T-helper 9 cell (primary cell): ENCODE data around the gene YARS1.
"Not testable (repeated sequence)": the region's sequence is repeated elsewhere in the genome, so short reads cannot be mapped to it uniquely, and the experiment has no call there.

Source experiments
- DNase-seq: peaks from one replicate; pipeline ENCODE4 v3.0.0-alpha.2; 2020

Gene YARS1

DNA sequence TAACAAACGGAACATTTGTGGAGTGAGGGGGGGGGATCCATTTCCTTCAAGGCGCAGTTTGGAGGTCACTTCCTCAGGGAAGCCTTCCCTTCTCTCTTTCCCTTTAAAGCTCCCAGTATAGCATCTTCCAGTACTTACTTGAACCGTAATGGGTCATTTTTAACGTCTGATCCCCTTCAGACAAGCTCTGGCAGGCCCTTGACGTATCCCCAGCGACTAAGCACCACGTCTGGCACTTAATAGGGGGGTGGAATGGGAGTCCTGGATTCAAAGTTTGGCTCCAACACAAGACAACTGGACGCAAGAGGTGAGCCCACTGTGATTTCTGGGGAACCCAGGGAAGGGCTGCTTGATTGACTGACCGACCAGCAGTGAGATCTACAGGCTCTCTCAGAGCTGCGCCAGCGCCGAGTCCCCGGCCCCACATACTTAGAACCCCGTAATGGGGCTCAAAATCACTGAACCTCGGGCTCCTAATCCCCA, 441 bp downstream of the YARS1 start:
- DNase-seq = no peak

DNA sequence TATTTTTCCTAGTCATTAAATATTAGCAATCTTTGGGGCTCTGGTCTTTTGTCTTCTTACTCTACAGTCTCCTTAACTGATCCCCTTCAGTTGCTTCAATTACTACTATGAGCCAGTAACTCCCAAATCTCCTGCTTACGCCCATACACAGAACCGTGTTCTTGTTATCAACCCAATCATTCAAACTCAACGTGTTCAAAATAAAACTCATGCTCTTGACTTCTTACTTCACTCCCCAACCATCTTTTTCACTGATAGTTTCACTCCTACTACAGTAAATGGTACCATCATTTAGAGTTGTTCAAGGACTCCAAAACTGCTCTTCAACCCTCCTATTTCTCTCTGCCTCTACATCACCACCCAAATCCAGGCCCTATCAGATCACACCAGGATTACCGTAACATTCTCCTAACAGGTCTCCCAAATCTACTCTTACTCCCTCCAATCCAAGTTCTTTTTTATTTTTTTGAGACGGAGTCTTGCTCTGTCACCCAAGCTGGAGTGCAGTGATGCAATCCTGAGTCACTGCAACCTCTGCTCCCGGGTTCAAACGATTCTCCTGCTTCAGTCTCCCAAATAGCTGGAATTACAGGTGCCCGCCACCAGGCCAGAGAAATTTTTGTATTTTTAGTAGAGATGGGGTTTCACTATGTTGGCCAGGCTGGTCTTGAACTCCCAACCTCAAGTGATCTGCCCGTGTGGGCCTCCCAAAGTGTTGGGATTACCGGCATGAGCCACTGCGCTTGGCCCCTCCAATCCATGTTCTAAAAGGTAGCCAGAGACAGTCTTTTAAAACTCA, 3.0 kb downstream of the YARS1 start:
- no peak for DNase-seq

DNA sequence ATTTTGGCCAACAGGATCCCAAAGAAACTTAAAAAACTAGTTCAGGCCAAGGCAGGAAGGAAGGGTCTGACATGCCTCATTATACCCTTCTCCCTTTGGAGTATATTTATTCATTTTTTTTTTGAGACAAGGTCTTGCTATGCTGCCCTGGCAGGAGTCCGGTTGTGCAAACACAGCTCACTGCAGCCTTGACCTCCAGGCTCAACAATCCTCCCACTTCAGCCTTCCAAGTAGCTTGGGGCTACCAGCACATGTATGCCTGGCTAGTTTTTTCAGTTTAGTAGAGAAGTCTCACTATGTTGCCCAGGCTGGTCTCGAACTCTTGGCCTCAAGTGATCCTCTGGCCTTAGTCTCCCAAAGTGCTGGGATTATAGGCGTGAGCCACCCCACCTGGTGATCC, 5.2 kb downstream of the YARS1 start:
- no peak for DNase-seq

DNA sequence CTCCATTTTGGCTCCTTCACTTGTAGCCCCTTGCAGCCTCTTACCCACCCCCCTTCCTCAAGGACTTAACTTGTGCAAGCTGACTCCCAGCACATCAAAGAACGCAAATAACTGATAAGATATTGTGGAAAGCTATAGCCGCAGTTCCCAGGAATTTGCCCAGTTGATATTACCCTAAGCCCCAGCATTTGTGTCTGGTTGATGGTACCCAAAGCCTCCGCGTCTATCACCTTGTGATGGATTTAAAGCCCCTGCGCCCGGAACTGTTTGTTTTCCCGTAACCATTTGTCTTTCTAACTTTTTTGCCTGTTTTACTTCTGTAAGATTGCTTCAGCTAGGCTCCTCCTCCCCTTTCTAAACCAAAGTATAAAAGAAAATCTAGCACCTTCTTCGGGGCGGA, 5.9 kb downstream of the YARS1 start:
- no peak for DNase-seq

DNA sequence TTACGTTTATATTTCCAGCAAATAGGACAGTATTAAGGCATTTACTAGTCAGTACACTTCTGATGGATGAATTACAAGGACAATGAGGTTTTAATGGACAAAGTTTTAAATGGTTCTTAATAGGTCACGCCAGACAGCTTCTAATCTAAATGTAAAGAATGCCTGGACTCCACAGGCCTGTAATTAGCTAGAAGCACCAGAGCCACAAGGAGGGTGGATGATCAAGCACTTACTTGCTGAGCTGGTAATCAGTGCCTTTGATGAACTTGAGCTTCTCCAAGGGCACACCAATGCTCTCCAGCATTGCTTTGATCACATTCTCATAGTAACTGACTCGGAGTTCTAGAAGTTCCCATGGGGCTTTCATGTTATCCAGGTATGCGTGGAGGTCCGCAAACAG, 6.8 kb downstream of the YARS1 start:
- DNase-seq = no peak

DNA sequence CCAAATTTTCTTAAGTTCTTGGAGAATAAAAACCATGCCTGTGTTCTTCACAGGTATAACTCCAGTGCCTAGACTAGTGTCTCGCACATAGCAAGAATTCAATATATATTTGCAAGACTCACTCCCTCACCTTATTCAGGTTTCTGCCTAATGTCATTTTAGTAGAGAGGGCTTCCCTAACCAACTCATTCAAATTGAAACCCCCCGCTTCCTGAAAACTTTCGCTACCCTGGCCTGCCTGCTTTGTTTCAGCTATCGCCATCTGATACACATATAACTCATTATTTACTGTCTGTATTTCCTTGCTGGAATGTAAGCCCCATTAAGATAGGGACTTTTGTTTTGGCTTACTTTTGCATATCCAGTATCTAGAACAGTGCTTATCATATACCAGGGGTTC, 8.6 kb downstream of the YARS1 start:
- DNase-seq = no peak

DNA sequence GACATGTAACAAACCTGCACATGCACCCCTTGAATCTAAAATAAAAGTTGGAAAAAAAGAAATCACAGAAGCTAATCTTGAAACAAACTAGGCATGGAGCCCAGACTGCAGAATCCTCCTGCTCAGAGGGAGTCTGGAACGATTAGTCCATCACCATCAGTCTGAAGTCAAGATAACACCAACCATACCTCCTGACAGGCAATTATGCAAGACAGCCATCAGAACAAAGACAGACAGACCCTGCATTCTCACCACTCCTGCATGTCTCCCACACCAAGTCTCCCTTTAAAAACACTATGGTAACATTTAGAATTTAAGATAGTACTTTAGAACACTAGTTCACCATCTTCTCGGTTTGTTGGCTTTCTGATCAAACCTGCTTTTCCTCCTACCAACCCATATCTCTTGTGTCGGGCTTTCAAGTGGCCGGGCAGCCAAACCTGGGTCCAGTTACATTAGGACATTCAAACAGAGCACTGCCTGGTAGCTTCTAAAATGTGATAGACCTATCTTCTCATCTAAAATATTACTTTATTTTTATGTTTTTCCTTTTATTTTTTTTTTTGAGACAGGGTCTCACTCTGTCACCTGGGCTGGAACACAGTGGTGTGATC, 10.1 kb downstream of the YARS1 start:
- DNase-seq = no peak

DNA sequence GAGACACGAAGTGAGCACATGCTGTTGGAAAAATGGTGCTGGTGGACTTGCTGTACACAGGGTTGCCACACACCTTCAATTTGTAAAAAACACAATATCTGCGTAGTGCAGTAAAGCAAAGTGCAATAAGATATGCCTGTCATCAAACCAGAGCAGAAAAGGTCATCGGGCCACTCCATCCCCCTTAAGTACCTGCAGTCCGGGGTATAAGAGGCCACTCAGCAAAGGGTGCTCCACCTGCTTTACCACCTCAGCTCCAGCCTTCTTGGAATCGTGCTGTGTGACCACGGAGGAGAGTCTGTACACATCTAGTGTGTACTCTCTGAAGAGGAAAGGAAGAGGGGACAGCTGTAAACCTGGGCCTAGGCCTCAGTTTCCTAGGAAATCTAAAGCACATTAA, 10.9 kb downstream of the YARS1 start:
- no peak for DNase-seq

DNA sequence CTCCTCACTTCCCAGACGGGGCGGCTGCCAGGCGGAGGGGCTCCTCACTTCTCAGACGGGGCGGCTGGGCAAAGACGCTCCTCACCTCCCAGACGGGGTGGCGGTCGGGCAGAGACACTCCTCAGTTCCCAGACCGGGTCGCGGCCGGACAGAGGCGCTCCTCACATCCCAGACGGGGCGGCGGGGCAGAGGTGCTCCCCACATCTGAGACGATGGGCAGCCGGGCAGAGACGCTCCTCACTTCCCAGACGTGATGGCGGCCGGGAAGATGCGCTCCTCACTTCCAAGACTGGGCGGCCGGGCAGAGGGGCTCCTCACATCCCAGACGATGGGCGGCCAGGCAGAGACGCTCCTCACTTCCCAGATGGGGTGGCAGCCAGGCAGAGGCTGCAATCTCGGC, 12.7 kb downstream of the YARS1 start:
- DNase-seq = not testable (repeated sequence)

DNA sequence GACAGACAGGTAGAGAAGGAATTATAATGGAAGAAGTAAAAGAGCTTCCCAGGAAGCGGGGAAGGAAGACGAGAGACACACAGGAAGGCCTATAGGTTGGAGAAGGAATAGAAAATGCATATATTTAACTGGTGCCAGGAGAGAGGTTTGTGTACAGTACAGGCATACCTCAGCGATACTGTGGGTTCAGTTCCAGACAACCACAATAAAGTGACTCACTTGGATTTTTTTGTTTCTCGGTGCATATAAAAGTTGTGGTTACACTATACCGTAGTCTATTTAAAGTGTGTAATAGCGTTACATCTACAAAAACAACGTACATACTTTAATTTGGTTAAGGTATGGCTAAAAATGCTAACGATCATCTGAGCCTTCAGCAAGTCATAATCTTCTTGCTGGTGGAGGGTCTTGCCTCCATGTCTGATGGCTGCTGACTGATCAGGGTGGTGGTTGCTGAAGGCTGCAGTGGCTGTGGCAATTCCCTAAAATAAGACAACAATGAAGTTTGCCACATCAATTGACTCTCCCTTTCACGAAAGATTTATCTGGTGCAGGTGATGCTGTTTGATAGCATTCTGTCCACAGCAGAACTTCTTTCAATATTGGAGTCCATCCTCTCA, 16.0 kb downstream of the YARS1 start:
- peak; percentile 14 for DNase-seq

DNA sequence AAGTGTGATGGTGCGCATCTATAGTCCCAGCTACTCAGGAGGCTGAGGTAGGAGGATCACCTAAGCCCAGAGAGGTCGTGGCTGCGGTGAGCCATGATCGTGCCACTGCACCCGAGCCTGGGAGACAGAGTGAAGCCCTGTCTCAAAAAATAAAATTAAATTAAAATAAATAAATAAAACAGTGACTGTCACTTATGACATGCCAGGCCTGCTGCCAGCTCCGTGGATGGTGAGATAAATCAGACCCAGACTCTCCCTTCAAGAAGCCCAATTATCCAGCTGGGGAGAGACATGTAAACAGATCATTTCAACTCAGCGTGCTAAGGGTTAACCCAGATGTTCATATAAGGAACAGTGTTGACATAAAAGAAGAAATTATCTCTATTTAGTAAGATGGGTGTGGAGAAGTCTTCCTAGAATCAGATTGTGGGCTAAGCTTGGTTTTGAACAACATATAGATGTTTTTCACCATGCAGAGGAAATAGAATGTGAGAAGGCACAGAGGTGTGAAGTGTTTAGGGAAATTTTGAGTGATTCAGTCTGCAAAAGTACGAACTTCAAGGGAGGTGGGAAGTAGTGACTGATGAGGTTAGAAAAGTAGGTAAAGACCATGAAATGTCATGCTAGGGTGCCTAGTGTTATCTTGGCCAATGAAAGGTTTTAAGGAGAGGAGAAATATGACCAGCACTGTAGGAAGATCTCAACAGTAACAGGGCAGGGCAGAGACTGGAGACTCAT, 18.3 kb downstream of the YARS1 start:
- no peak for DNase-seq

DNA sequence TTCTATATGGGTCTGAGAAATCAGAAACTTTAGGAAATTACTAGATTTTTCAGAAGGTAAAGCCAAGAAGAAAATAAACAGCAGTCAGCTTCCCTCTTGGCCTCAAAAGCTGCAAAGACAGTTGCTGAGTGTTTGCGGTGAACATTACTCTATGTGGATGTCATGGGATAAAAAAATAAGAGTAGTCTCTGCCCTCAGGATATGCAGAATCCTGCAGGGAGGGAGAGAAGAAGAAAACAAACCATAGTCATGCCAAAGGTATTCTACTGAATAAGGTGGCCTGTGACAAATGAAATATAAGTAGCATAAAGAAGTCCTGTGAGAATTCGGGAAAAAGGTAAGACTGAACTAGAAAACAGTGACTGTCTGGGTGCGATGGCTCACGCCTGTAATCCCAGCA, 19.0 kb downstream of the YARS1 start:
- no peak for DNase-seq

DNA sequence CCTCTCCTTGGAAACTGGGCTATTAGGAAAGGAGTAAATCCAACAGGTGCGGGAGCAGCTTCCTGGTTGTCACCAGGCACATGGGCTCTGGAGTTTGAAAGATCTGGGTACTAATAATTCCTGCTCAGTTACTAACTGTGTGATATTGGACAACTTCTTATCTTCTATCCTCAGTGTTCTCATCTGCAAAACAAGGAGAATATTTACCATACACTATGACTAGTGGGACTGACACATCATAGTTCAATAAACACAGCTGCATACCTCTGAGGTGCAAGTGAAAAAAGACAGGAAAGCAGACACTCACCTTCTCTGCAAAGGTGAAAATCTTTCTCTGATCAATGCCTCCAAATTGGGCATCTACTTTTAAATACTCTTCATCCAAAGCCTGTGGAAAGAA, 19.7 kb downstream of the YARS1 start:
- no peak for DNase-seq

DNA sequence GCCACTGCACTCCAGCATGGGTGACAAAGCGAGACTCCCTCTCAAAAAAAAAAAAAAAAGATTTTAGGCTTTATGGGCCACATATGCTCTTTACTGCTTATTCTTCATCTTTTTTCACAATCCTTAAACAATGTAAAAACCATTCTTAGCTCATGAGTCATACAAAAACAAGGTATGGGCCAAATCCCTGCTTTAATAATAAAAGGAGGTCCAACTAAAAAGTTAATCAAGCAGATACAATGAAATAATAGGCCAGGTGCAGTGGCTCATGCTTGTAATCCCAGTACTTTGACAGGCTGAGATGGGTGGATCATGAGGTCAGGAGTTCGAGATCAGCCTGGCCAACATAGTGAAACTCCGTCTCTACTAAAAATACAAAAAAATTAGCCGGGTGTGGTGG, 21.4 kb downstream of the YARS1 start:
- DNase-seq = not testable (repeated sequence)

DNA sequence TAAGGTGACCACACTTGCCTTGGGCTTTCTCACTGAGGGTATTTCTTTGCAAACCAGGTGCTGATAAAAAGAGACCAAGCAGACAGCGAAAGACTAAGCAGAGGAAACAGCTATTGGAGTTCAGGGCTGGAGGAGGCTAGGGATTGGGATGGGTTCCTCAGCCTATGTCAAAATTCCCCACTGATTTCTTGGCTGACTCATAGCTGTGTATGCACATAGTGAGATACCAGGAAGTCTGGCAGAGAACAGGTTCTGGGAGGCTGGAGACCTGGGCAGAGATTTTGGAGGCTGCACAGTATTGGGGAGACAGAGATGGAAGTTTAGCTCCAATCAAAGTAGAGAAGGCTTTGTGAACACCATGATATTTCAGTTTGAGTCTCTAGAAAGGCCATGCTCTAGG, 25.3 kb downstream of the YARS1 start:
- no peak for DNase-seq

DNA sequence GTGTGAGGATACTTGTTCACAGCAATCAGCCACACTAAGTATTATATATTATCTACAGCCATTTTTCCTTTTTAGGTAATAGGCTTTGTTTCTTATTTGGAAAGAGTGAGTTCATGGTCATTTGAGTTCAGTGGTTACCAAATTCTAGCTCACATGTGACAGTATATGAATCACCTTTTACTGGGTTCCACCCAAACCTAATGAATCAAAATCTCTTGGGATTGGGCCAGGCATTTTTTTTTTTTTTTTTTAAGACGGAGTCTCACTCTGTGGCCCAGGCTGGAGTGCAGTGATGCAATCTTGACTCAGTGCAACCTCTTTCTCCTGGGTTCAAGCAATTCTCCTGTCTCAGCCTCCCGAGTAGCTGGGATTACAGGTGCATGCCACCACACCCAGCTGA, 27.8 kb downstream of the YARS1 start:
- not testable (repeated sequence) for DNase-seq

DNA sequence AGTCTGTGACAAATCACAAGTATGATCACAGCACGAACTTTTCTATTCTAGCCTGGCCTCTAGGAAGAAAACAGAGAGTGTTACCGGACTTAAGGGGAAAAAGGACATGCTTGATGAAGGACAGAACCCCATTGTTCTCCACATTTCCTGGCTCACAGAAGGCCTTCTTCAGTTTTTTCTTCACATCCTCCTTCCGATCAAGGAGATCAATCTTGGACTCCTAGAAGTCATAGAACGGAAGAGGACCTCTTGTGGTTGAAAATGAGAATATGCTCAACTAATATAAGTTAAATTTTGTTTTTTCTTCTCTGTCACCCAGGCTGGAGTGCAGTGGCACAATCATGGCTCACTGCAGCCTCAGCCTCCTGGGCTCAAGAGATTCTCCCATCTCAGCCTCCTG, 30.3 kb downstream of the YARS1 start:
- DNase-seq = no peak

DNA sequence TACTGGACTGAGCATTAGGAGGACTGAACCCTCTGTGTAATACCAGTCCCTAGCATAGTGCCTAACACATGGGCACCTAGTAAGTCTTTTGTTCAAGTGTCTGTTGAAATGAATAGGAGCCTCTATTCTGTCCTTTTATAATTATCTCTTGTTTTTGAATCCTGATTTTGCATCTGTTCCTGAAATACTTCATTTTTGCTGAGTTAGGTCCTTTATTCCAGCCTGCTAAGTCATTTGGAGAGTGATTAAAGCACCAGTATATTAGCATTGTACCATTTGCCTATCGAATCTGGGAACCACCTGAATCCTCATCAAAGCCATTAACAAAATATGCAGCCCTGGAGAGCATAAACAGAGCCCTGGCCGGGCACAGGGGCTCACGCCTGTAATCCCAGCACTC, 32.3 kb downstream of the YARS1 start:
- no peak for DNase-seq

DNA sequence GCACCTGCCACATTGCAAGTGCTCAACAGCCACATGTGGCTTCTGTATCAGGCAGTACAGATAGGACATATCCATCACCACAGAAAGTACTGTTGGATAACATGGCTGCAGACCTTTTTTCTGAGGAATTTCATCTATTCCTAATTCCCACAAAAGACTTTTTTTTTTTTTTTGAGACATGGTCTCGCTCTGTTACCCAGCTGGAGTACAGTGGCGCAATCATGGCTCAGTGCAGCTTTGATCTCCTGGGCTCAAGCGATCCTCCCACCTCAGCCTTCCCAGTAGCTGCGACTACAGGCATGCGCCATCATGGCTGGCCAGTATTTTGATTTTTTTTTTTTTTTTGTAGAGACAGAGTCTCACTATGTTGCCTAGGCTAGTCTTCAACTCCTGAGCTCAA, 33.3 kb downstream of the YARS1 start:
- DNase-seq = no peak

DNA sequence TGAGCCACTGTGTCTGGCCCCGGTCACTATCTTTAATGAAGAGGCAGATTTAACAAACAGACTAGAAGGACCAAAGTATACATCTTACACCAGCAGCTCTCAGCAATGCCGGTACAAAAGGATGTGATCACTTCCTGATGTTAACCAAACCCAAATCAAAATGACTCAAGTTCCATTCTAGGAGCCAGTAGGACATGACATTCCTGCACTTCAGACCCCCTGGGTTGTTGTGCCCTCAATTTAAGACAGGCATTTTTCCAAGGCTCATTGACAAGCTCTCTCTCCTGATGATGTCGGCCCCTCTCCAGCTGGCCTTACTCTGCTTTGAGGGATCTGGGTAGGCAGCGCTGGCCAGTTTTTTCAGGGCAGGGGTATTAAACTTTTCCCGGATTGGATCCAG, 35.1 kb downstream of the YARS1 start:
- no peak for DNase-seq

DNA sequence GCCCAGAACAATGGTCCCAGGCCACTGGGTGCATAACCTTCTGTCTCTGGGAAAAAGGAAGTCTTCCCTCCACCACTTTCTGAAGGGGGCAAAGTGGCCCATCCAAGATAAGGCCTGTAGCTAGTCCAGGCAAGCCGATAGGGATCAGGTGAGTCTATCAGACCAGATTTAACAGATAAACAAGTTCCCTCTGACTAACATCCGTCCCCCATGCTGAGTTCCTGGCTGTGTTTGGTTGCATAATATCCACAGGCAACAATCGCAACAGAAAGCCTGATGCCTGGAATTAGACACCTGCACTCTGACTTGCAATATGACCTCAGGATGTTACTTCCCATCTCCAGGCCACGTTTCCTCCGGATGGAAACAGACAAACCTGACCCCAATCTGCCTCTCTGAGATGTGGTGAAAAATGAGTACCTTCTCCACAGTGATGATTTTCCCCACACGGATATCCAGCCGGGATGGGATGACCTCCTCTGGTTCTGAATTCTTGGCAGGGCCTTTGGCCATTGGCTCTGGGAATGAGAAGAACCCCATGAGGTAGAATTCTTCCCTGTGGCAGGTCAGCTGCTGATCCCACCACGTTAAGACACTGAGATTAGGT, 36.4 kb downstream of the YARS1 start:
- no peak for DNase-seq

DNA sequence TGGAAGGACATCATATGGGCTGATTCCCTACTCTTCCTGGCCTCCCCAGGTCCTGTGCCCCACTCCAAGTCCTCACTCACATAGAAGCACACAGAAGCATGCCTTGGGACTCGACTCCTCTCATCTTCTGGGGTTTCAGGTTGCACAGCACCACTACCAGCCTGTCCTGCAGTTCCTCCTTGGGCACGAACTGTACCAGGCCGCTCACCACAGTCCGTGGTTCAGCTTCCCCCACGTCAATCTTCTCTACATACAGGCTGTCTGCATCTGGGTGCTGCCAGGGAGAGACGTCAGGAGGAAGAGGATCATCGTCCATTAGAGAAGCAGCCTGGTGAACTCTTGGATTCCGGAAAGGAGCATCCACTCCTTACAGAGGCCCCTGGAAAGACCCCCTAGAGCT, 37.2 kb downstream of the YARS1 start:
- DNase-seq = no peak

DNA sequence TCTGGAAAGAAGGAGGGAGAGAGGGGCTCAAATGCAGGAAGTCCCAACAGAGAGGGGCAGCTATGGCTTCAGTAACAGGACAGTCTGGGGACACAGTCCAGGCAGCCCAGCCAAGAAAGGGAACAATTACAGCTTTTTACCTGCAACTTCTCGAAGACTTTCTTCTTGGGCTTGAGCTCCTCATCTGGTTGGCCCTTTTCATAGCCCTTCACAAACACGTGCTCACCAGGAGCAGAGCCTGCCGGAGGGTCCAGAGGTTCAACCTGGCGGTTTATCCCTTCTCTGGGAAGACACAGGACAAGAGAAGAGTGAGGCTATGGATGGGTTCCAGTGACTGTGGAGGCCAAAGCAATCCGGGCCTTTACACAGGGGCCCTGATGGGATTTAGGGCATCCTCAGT, 37.9 kb downstream of the YARS1 start:
- DNase-seq = no peak
